ENCODE data around the gene PGA3.
"Not testable (repeated sequence)": the region's sequence is repeated elsewhere in the genome, so short reads cannot be mapped to it uniquely, and the experiment has no call there.

The PGA3 gene

GRCh38 chr11:61204502-61205059 lies 1.3 kb downstream of the PGA3 start:
- in situ Hi-C loops (cut with HindIII; ENCODE audit: low sequenced_read_pairs), result not testable (repeated sequence)

GRCh38 chr11:61207636-61208310 lies 4.5 kb downstream of the PGA3 start:
- in situ Hi-C loops (cut with HindIII; ENCODE audit: low sequenced_read_pairs), result not testable (repeated sequence)

- in situ Hi-C loops (cut with HindIII; ENCODE audit: low sequenced_read_pairs), result not testable (repeated sequence)
These were observed 7.3 kb downstream of the PGA3 start for GRCh38 chr11:61210629-61211028.

- in situ Hi-C loops (cut with HindIII; ENCODE audit: low sequenced_read_pairs), result not testable (repeated sequence)
These were observed 8.1 kb downstream of the PGA3 start for GRCh38 chr11:61211327-61211952.

GRCh38 chr11:61212202-61212601 lies 8.9 kb downstream of the PGA3 start:
- in situ Hi-C loops (cut with HindIII; ENCODE audit: low sequenced_read_pairs), result not testable (repeated sequence)

- in situ Hi-C loops (cut with HindIII; ENCODE audit: low sequenced_read_pairs), result not testable (repeated sequence)
These were observed 10.5 kb downstream of the PGA3 start for GRCh38 chr11:61213711-61214324.

- in situ Hi-C loops (cut with HindIII; ENCODE audit: low sequenced_read_pairs), result not testable (repeated sequence)
These were observed 15.0 kb downstream of the PGA3 start for GRCh38 chr11:61218306-61218705.

GRCh38 chr11:61219016-61219415 lies 15.7 kb downstream of the PGA3 start:
- in situ Hi-C loops (cut with HindIII; ENCODE audit: low sequenced_read_pairs), result not testable (repeated sequence)

GRCh38 chr11:61222047-61222446 lies 18.7 kb downstream of the PGA3 start, which contains the start of gene PGA4:
TSS of gene PGA4 (plus strand) at chr11:61222347. CDS start at chr11:61222401, 54 bp downstream.
- in situ Hi-C loops (cut with HindIII; ENCODE audit: low sequenced_read_pairs), result not testable (repeated sequence)

- in situ Hi-C loops (cut with HindIII; ENCODE audit: low sequenced_read_pairs), result not testable (repeated sequence)
These were observed 19.4 kb downstream of the PGA3 start for GRCh38 chr11:61222692-61223091.

GRCh38 chr11:61226457-61227137 lies 23.3 kb downstream of the PGA3 start:
- in situ Hi-C loops (cut with HindIII; ENCODE audit: low sequenced_read_pairs), result not testable (repeated sequence)

GRCh38 chr11:61229458-61229857 lies 26.1 kb downstream of the PGA3 start:
- in situ Hi-C loops (cut with HindIII; ENCODE audit: low sequenced_read_pairs), result not testable (repeated sequence)

GRCh38 chr11:61231033-61231432 lies 27.7 kb downstream of the PGA3 start:
- in situ Hi-C loops (cut with HindIII; ENCODE audit: low sequenced_read_pairs), result not testable (repeated sequence)

GRCh38 chr11:61231585-61231984 lies 28.3 kb downstream of the PGA3 start:
- in situ Hi-C loops (cut with HindIII; ENCODE audit: low sequenced_read_pairs), result not testable (repeated sequence)

- in situ Hi-C loops (cut with HindIII; ENCODE audit: low sequenced_read_pairs), result not testable (repeated sequence)
These were observed 29.3 kb downstream of the PGA3 start for GRCh38 chr11:61232548-61233145.

GRCh38 chr11:61237130-61237529 lies 33.8 kb downstream of the PGA3 start:
- in situ Hi-C loops (cut with HindIII; ENCODE audit: low sequenced_read_pairs), result not testable (repeated sequence)

GRCh38 chr11:61240288-61240687 lies 37.0 kb downstream of the PGA3 start:
- in situ Hi-C loops (cut with HindIII; ENCODE audit: low sequenced_read_pairs), result not testable (repeated sequence)

- in situ Hi-C loops (cut with HindIII; ENCODE audit: low sequenced_read_pairs), result not testable (repeated sequence)
These were observed 37.6 kb downstream of the PGA3 start, which contains the start of gene PGA5 for GRCh38 chr11:61240875-61241274. TSS of gene PGA5 (plus strand) at chr11:61241175. CDS start at chr11:61241227, 52 bp downstream.

GRCh38 chr11:61241526-61241925 lies 38.2 kb downstream of the PGA3 start:
- in situ Hi-C loops (cut with HindIII; ENCODE audit: low sequenced_read_pairs), result not testable (repeated sequence)

- in situ Hi-C loops (cut with HindIII; ENCODE audit: low sequenced_read_pairs), result not testable (repeated sequence)
These were observed 42.1 kb downstream of the PGA3 start for GRCh38 chr11:61245284-61245964.
